Measurements from ENCODE around the gene SIGMAR1.

GRCh38 chr9:34607331-34607730, 30.3 kb downstream of the SIGMAR1 start:
- TF ChIP-seq CTCF (IDR thresholded peaks at IDR 0.05) (no peak), POLR2A (IDR thresholded peaks at IDR 0.05) (no peak), EP300 (IDR thresholded peaks at IDR 0.05) (no peak), POLR2AphosphoS5 (IDR thresholded peaks at IDR 0.05) (no peak)

All from upper lobe of left lung (tissue), 4 donors.